Measurements from ENCODE around the gene SMO.

DNA sequence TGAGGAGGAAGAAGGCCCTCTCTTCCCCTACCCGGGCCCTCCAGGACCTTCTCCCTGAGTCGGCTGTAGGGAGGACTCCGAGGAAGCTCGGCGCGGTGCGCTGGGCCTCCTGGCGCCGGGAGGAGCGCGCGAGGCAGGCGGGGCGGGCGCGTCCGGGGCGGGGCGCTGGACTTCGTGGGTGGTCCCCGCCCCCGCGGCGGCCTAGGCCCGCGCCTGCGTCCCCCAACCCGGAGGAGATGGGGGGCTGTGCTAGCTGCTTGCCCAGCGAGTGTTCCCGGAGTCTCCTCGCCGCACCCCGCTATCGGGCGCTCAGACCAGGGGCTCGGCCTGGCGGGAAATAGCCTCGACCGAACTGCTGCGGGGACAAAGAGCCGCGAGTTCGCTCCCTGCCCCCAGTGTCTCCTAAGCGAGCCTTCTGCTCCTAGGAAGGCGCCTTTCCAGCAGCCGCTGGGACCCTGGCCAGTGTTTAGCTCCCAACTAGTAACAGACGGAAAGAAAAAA is 19.2 kb upstream of the SMO start:
- TF ChIP-seq EZH2 (IDR thresholded peaks at IDR 0.05; ENCODE audit: borderline replicate concordance, low read depth, low read length, poor library complexity, severe bottlenecking), result no peak
- TF ChIP-seq, protein P1, sequence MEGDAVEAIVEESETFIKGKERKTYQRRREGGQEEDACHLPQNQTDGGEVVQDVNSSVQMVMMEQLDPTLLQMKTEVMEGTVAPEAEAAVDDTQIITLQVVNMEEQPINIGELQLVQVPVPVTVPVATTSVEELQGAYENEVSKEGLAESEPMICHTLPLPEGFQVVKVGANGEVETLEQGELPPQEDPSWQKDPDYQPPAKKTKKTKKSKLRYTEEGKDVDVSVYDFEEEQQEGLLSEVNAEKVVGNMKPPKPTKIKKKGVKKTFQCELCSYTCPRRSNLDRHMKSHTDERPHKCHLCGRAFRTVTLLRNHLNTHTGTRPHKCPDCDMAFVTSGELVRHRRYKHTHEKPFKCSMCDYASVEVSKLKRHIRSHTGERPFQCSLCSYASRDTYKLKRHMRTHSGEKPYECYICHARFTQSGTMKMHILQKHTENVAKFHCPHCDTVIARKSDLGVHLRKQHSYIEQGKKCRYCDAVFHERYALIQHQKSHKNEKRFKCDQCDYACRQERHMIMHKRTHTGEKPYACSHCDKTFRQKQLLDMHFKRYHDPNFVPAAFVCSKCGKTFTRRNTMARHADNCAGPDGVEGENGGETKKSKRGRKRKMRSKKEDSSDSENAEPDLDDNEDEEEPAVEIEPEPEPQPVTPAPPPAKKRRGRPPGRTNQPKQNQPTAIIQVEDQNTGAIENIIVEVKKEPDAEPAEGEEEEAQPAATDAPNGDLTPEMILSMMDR (conservative IDR thresholded peaks at IDR 0.05; ENCODE audit: low read depth, low read length), result no peak

Measured in A673 (cell line).